ENCODE measurements around the gene SLC7A9.
"Not testable (repeated sequence)": the region's sequence is repeated elsewhere in the genome, so short reads cannot be mapped to it uniquely, and the experiment has no call there.

The SLC7A9 gene

DNA sequence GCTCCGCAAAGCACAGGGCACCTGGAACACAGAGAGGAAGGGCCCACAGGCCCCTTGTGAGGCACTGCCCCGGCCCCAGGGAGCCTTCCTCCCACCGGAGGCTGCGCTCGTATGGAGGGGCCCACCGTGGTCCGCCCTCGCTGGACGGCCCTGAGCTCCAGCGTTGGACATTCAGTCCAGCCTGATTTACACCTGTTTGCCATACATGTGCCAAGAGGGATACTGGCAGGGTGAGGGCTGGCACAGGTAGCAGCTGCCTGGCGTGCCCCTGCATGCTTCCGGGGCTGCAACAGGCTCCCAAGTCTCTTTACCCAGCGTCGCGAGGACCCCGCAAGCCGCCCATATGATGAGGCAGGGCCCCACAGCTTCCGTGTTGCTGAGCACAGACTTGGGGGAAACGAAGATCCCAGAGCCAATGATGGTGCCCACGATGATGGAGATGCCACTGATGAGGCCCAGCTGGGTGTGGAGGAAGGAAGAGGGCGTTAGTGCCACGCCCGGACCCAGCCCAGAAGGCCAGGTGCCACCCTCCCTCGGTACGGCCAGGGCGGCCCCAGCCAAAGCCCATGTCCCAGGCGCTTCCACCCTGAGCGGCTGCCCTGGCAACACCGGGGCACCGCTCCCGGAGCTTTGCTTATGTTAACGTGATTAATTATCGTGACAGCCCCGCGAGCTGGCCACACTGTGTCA lies 5.1 kb downstream of the SLC7A9 start:
- no peak for DNase-seq (ENCODE audit: low read depth in 4 of 4, low spot score in 1 of 4)

DNA sequence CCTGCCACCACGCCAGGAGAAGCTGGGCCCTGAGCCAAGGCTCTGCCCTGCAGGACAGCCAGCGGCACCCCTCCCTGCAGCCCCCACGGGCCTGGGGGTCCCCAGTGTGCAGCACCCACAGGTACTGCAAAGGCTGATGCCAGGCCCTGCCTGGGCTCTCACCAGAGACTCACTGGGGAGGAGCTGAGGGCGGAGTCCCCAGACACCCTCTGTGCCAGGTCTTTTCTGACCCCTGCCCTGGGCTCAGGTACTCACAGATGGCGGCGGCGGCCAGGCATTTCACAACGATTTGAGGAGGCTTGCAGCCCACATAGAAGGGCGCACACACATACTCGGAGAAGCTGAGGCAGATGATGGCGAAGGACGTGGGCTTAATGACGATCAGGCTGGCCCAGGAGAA lies 5.7 kb downstream of the SLC7A9 start:
- DNase-seq (ENCODE audit: low read depth in 4 of 4, low spot score in 1 of 4), result no peak

DNA sequence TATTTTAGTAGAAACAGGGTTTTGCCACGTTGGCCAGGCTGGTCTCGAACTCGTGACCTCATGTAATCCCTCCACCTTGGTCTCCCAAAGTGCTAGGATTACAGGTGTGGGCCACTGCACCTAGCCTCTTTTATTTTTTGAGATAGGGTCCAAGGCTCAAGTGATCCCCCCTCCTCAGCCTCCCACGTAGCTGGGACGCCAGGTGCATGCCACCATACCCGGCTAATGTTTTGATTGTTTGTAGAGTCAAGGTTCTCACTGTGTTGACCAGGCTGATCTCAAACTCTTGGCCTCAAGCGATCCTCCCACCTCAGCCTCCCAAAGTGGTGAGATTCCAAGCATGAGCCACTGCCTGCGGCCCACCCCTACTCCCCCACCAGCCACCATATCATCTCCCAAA lies 6.3 kb downstream of the SLC7A9 start:
- DNase-seq (ENCODE audit: low read depth in 4 of 4, low spot score in 1 of 4), result no peak

DNA sequence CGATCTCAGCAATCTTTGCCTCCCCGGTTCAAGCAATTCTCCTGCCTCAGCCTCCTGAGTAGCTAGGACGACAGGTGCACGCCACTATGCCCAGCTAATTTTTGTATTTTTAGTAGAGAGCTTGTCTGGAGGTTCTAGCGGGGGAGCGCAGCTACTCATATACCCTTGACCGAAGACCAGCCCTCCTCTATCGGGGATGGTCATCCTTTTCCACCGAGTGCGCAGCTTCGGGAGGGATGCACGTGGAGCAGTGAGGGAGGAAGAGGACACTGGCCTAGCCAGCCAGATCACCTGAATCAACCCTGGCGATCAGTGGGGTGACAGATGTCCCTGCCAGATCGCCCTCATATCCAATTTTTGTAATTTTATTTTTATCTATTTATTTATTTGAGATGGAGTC lies 6.8 kb downstream of the SLC7A9 start:
- no peak for DNase-seq (ENCODE audit: low read depth in 4 of 4, low spot score in 1 of 4)

- no peak for DNase-seq (ENCODE audit: low read depth in 4 of 4, low spot score in 1 of 4)
Measured at GRCh38 chr19:32862173-32862572, 7.4 kb downstream of the SLC7A9 start.

DNA sequence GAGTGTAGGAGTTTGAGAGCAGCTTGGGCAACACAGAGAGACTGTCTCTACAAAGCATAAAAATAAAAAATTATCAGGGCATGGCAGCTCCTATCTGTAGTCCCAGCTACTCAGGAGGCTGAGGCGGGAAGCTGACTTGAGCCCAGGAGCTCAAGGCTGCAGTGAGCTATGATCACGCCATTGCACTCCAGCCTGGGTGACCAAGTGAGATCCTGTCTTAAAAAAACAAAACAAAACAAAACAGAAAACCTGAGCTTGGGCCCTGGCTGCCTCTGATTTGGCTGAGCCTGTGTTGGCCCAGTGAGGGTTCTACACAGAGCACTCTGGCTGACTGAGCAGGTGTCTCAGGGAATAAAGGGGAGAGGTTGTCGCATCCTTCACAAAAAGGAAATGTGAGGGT lies 8.0 kb downstream of the SLC7A9 start:
- no peak for DNase-seq (ENCODE audit: low read depth in 4 of 4, low spot score in 1 of 4)

- DNase-seq (ENCODE audit: low read depth in 4 of 4, low spot score in 1 of 4), result no peak
Measured at GRCh38 chr19:32859591-32859990, 10.0 kb downstream of the SLC7A9 start.

- DNase-seq (ENCODE audit: low read depth in 4 of 4, low spot score in 1 of 4), result no peak
Measured at GRCh38 chr19:32858559-32858958, 11.0 kb downstream of the SLC7A9 start.

- DNase-seq (ENCODE audit: low read depth in 4 of 4, low spot score in 1 of 4), result no peak
Measured at GRCh38 chr19:32858155-32858554, 11.4 kb downstream of the SLC7A9 start.

DNA sequence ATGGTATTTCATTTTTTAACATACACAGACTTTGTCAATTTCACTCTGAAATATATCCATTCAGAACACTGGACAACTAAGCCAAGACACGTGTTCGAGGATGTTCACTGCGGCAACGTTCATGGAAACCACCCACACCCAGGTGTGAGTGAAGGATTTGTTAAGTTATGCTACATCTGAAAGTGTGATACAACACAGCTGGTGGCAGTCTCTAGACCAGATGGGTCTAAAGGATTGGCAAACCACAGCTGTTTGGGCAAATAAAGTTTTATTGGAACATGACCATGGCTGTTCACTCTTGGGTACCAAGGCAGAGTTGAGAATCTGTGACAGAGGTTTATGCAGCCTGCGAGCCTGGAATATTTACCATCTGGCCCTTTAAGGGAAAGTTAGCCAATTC lies 12.0 kb downstream of the SLC7A9 start:
- DNase-seq (ENCODE audit: low read depth in 4 of 4, low spot score in 1 of 4), result no peak

DNA sequence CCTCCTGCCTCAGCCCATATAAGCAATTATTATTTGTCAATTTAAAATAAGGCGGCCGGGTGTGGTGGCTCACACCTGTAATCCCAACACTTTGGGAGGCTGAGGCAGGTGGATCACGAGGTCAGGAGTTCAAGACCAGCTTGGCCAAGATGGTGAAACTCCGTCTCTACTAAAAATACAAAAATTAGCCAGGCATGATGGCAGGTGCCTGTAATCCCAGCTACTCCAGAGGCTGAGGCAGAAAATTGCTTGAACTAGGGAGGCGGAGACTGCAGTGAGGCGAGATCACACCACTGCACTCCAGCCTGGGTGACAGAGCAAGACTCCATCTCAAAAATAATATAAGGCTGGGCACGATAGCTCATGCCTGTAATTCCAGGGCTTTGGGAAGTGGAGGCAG lies 12.7 kb downstream of the SLC7A9 start:
- DNase-seq (ENCODE audit: low read depth in 4 of 4, low spot score in 1 of 4), result not testable (repeated sequence)

DNA sequence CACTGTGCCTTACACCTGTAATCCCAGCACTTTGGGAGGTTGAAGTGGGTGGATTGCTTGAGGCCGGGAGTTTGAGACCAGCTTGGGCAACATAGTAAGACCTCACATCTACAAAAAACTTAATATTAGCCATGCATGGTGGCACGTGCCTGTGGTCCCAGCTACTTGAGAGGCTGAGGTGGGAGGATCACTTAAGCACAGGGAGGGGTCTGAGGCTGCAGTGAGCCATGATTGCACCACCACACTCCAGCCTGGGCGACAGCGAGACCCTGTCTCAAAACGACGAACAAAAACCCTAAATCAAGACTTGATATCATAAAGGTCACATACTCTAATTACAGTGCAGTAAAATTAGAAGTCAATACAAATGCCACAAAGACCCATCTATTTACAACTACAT lies 17.4 kb downstream of the SLC7A9 start:
- no peak for DNase-seq (ENCODE audit: low read depth in 4 of 4, low spot score in 1 of 4)

DNA sequence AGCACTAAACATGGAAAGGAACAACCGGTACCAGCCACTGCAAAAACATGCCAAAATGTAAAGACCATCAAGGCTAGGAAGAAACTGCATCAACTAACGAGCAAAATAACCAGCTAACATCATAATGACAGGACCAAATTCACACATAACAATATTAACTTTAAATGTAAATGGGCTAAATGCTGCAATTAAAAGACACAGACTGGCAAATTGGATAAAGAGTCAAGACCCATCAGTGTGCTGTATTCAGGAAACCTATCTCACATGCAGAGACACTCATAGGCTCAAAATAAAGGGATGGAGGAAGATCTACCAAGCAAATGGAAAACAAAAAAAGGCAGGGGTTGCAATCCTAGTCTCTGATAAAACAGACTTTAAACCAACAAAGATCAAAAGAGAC lies 21.5 kb downstream of the SLC7A9 start:
- DNase-seq (ENCODE audit: low read depth in 4 of 4, low spot score in 1 of 4), result not testable (repeated sequence)

DNA sequence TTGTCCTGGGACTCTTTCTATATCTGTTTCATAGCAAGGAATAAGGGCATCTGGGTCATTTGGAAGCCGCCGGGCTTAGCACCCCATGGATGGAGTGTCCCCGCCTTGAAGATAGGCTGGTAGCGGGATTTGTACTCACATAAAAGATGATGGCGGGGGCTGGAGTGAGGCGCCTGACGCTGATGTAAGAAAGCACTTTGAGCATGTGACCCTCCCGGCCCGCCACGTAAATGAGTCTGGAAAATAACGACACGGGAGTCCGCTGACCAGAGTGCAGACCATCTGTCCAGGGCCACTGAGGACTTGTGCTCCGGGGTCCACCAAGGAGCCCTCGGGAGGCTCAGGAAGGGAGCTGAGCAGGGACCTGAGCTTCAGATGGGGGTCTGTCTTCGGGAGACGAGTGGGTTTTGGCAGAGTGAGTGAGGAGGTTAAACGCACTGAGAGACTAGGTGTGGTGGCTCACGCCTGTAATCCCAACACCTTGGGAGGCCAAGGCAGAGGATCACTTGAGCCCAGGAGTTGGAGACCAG lies 25.8 kb downstream of the SLC7A9 start:
- DNase-seq (ENCODE audit: low read depth in 4 of 4, low spot score in 1 of 4), result no peak

GRCh38 chr19:32842061-32842460 lies 27.5 kb downstream of the SLC7A9 start:
- no peak for DNase-seq (ENCODE audit: low read depth in 4 of 4, low spot score in 1 of 4)

DNA sequence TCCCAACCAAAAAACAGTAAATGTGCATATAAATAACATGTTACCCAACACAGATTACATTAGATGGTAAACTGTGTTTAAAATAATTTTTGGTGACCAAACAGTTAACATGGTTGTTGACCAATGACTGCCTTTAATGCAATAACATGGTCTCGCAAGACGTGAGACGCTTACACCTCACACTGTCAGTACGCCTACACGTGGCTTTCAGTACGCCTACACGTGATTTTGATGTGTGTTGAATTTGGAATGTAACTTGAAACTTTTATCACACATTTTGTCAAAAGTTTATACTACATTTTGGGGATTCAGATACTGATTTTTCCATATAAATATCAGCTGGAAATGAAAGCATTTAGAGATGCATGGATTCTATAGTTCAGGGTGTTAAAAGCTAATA lies 32.0 kb downstream of the SLC7A9 start:
- DNase-seq (ENCODE audit: low read depth in 4 of 4, low spot score in 1 of 4), result no peak

DNA sequence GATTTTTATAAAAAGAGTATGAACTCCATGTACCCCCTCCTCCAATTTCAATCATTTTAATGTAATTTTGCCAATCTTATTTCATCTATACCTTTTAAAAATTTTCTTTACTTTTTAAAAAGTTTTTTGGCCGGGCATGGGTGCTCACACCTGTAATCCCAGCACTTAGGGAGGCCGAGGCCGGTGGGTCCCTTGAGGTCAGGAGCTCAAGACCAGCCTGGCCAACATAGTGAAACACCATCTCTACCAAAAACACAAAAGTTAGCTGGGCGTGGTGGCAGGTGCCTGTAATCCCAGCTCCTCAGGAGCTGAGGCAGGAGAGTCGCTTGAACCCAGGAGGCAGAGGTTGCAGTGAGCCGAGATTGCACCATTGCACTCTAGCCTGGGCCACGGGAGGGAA lies 36.2 kb downstream of the SLC7A9 start:
- DNase-seq (ENCODE audit: low read depth in 4 of 4, low spot score in 1 of 4), result not testable (repeated sequence)

DNA sequence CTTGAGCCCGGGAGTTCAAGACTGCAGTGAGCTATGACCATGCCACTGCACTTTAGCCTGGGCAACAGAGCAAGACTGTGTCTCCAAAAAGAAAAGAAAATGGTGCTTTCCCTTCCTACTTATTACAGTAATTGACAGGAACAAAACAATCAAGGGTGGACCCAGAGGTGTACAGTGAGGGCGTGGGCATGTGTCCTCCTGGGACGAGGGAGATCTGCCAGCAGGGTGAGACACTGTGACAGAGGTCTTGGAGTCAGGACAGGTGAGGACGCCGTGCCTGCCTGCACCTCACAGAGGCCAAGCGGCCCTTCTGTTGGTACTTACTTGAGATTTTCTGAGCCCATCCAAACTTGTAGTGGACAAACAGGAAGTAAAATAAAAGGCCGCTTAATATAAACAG lies 36.7 kb downstream of the SLC7A9 start:
- not testable (repeated sequence) for DNase-seq (ENCODE audit: low read depth in 4 of 4, low spot score in 1 of 4)

DNA sequence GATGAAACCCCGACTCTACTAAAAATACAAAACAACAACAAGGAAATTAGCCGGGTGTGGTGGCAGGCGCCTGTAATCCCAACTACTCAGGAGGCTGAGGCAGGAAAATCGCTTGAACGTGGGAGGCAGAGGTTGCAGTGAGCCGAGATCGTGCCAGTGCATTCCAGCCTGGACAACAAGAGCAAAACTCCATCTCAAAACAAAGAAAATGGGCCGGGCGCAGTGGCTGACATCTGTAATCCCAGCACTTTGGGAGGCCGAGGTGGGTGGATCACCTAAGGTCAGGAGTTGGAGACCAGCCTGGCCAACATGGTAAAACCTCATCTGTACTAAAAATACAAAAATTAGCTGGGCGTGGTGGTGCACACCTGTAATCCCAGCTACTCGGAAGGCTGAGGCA lies 37.5 kb downstream of the SLC7A9 start:
- DNase-seq (ENCODE audit: low read depth in 4 of 4, low spot score in 1 of 4), result not testable (repeated sequence)

DNA sequence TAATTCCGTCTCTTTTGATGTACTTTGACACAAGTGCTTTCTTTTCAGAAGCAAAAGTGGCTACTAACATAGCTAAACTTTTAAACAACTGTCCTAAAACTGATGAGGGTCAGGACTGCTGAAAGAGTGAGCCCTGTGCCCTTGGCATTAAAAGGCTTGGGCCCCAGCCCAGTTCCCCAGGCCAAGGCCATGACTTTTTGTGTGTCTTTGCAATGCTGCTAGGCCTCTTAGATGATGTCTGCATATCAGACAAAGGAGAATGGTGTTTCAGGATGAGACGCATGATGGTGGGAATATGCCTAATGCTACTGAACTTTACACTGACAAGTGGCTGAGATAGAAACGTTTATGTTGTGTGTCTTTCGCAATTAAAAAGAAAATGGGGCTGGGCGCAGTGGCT lies 38.0 kb downstream of the SLC7A9 start:
- DNase-seq (ENCODE audit: low read depth in 4 of 4, low spot score in 1 of 4), result no peak

- no peak for DNase-seq (ENCODE audit: low read depth in 4 of 4, low spot score in 1 of 4)
Measured at GRCh38 chr19:32830231-32831014, 39.1 kb downstream of the SLC7A9 start.

- DNase-seq (ENCODE audit: low read depth in 4 of 4, low spot score in 1 of 4), result no peak
Measured at GRCh38 chr19:32829345-32829896, 40.1 kb downstream of the SLC7A9 start.

Measured in stimulated activated CD4-positive, alpha-beta T cell treated with anti-CD3 and anti-CD28 coated beads, Interleukin-1b, Interleukin-23, amount 100 ng/mL, for 24 hours (primary cell).